Body of pancreas (tissue), 4 donors: ENCODE data around the gene ATRNL1.
"Not testable (repeated sequence)": the region's sequence is repeated elsewhere in the genome, so short reads cannot be mapped to it uniquely, and the experiment has no call there.

ENCODE experiments used
- CTCF ChIP-seq, 7 experiments: fragments of 450-650 bp in 4 of 7; fragments of 200-600 bp in 3 of 7; sonication (generic) in 3 of 7; IDR thresholded peaks; one replicate each; pipeline ENCODE4 v1.5.1; 2016 to 2019; ENCODE audit warnings: antibody characterized with exemption in 7 of 7
- POLR2A ChIP-seq, 3 donors: fragments of 450-650 bp; IDR thresholded peaks; one replicate each; pipeline ENCODE4 v1.6.1; 2016; ENCODE audit warnings: antibody characterized with exemption in 3 of 3, mild to moderate bottlenecking in 2 of 3

DNA sequence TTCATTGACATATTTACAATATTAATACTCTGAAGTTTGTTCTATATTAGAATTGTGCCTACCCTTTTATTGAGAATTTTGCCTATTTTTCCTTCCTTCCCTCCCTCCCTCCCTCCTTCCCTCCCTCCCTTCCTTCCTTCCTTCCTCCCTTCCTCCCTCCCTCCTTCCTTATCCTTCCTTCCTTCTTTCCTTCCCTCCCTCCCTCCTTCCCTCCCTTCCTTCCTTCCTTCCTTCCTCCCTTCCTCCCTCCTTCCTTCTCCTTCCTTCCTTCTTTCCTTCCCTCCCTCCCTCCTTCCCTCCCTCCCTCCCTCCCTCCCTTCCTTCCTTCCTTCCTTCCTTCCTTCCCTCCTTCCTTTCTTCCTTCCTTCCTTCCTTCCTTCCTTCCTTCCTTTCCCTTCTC lies 434.5 kb downstream of the ATRNL1 start:
- not testable (repeated sequence) for TF ChIP-seq CTCF, POLR2A (IDR thresholded peaks at IDR 0.05)
